Measurements from ENCODE around the gene PRR9.
A peak's percentile ranks its signal among the peaks of the same experiment; 100 is the strongest.
"Not testable (repeated sequence)": the region's sequence is repeated elsewhere in the genome, so short reads cannot be mapped to it uniquely, and the experiment has no call there.

PRR9 gene

DNA sequence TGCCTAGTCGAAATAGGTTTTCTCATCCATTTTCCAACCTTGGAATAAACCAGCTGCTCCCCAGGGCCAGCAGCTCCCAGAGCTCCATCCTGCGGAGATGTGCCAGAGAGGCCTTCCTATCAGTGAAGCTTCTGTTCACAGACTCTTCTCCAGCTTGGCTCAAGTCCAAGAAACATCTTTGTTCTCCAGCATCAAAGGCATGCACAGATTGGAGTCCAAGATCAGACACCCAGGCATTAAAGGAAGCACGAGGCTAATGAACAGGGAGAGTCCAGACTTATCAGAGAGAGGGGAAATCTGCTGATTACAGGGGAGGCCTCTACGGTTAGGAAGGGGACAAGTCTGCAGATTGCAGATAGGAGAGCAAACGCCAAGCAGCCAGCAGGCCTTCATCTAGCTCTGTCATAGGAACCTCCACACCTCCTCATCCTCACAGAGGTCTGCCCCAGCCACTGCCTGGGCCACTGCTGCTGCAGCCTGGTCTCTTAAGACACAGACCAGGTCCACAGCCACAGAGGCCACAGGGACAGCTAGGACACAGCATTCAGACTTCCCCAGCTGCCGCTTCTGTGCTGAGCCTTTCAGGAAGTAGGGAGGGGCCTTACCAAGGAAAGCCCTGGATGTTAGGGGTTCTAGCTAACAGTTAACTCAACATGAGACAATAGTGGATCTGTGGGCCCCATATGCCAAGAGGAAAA, 3.4 kb downstream of the PRR9 start (continued):
- TF ChIP-seq ZBTB17 (tag by site-specific recombination; IDR thresholded peaks at IDR 0.05) (0 out of 2 replicates have a peak, but pooled peaks have one; percentile 40), ZNF707 (tag by site-specific recombination; IDR thresholded peaks at IDR 0.05) (no peak)
- TF ChIP-seq, protein P1, sequence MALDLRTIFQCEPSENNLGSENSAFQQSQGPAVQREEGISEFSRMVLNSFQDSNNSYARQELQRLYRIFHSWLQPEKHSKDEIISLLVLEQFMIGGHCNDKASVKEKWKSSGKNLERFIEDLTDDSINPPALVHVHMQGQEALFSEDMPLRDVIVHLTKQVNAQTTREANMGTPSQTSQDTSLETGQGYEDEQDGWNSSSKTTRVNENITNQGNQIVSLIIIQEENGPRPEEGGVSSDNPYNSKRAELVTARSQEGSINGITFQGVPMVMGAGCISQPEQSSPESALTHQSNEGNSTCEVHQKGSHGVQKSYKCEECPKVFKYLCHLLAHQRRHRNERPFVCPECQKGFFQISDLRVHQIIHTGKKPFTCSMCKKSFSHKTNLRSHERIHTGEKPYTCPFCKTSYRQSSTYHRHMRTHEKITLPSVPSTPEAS (tag by site-specific recombination; IDR thresholded peaks at IDR 0.05), result no peak

DNA sequence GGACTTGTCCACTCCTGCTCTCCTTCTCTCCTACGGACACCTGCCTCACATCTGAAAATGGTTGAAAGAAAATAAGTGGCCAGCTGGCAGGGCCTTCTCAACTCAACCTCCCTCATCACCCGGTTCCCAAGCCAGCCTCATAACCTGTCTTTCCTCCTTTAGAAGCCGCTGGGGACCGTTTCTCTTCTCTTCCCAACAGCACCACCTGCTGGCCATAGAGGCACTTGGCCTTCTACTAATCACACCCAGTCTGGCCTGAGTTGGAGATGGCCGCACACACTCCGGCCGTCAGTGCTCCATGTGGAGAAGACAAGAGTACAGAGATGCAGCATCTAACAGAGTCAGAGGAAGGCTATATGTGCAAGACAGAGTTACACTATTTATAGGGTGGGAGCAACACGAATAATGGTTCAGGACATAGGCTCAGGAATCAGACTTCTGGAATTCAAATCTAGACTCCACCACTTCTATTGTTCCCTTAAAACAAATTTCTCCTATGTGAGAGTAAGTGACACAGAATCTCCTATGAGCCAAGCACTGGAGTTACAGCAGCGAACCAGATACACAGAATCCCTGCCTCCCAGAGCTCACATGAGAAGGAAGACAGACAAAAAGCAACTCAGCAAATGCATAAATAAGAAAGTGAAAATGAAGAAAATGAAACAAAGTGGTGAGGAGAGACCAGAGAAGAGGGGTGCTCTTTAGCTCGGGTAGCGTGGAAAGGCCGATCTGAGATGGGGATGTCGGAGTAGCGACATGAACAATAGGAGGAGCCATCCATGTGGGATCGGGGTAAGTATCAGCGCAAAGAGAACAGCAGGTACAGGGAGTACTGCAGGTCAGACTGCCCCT, 5.9 kb downstream of the PRR9 start:
- CTCF ChIA-PET, result interaction anchor here (0.6 to 2.6 kb wide), 13 partner anchors 10 to 353 kb away, joined by 3 to 7 read pairs (median 4); no protein-coding TSS in a partner anchor
- H3K4me3 ChIP-seq (ENCODE audit: low read depth, low read length); H3K27ac ChIP-seq (ENCODE audit: extremely low read depth, low read depth, low read length); H3K9me3 ChIP-seq (ENCODE audit: control insufficient read depth, insufficient read depth, low read depth, low read length); H3K4me1 ChIP-seq (ENCODE audit: control insufficient read depth, insufficient read depth, low read length); POLR2A ChIA-PET; H3K36me3 ChIP-seq (ENCODE audit: control insufficient read depth in 2 of 2, insufficient read depth in 1 of 2, low read length in 2 of 2): not testable (repeated sequence)
- TF ChIP-seq ZNF654 (tag by site-specific recombination; IDR thresholded peaks at IDR 0.05; ENCODE audit: low read depth) (peak; percentile 76), GLIS1 (tag by site-specific recombination; IDR thresholded peaks at IDR 0.05) (peak; percentile 78)
- TF ChIP-seq, protein P2, sequence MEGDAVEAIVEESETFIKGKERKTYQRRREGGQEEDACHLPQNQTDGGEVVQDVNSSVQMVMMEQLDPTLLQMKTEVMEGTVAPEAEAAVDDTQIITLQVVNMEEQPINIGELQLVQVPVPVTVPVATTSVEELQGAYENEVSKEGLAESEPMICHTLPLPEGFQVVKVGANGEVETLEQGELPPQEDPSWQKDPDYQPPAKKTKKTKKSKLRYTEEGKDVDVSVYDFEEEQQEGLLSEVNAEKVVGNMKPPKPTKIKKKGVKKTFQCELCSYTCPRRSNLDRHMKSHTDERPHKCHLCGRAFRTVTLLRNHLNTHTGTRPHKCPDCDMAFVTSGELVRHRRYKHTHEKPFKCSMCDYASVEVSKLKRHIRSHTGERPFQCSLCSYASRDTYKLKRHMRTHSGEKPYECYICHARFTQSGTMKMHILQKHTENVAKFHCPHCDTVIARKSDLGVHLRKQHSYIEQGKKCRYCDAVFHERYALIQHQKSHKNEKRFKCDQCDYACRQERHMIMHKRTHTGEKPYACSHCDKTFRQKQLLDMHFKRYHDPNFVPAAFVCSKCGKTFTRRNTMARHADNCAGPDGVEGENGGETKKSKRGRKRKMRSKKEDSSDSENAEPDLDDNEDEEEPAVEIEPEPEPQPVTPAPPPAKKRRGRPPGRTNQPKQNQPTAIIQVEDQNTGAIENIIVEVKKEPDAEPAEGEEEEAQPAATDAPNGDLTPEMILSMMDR (tag by site-specific recombination; IDR thresholded peaks at IDR 0.05), result peak; percentile 66

DNA sequence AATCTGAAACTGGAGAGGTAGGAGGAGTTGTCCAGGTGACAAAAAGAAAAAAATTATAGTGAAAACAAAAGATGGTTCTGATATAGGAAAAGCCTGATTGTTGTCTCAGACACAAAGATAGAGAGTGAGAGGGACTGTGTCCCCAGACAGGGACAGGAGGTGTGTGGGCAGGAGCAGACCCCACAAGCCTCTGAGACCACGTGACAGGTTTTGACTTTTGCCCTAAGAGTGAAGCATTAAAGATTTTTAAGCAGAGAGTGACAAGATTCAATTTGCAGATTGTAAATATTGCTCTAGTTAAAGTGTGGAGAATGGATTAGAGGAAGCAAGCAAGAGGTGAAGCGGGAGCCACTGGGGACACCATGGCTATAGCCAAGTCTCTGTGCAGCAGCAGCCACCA, 10.4 kb downstream of the PRR9 start:
- no peaks in the 10 kb centered on the region for H3K4me1 ChIP-seq (ENCODE audit: control insufficient read depth, insufficient read depth, low read length)
- no peaks in the 10 kb centered on the region for H3K9me3 ChIP-seq (ENCODE audit: control insufficient read depth, insufficient read depth, low read depth, low read length)
- no peak overlapping the region for H3K27ac ChIP-seq (ENCODE audit: extremely low read depth, low read depth, low read length)
- H3K36me3 ChIP-seq (ENCODE audit: control insufficient read depth in 2 of 2, insufficient read depth in 1 of 2, low read length in 2 of 2), result no peaks in the 10 kb centered on the region
- ChIA-PET POLR2A (no interaction called here), CTCF (interaction anchor here (0.7 to 3.7 kb wide), 8 partner anchors 8 to 356 kb away, joined by 3 to 24 read pairs (median 4); no protein-coding TSS in a partner anchor)
- no peak overlapping the region for H3K4me3 ChIP-seq (ENCODE audit: low read depth, low read length)
- TF ChIP-seq ZNF701 (tag by site-specific recombination; IDR thresholded peaks at IDR 0.05), result no peak
- TF ChIP-seq, protein P3, sequence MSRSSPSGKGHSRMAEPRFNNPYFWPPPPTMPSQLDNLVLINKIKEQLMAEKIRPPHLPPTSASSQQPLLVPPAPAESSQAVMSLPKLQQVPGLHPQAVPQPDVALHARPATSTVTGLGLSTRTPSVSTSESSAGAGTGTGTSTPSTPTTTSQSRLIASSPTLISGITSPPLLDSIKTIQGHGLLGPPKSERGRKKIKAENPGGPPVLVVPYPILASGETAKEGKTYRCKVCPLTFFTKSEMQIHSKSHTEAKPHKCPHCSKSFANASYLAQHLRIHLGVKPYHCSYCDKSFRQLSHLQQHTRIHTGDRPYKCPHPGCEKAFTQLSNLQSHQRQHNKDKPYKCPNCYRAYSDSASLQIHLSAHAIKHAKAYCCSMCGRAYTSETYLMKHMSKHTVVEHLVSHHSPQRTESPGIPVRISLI (tag by site-specific recombination; IDR thresholded peaks at IDR 0.05), result no peak
- TF ChIP-seq, protein P4, sequence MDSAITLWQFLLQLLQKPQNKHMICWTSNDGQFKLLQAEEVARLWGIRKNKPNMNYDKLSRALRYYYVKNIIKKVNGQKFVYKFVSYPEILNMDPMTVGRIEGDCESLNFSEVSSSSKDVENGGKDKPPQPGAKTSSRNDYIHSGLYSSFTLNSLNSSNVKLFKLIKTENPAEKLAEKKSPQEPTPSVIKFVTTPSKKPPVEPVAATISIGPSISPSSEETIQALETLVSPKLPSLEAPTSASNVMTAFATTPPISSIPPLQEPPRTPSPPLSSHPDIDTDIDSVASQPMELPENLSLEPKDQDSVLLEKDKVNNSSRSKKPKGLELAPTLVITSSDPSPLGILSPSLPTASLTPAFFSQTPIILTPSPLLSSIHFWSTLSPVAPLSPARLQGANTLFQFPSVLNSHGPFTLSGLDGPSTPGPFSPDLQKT (IDR thresholded peaks at IDR 0.05; ENCODE audit: borderline replicate concordance, low read depth, low read length), result no peak
- no peak for TF ChIP-seq HOXA7 (CRISPR knock-in tag; IDR thresholded peaks at IDR 0.05; ENCODE audit: borderline replicate concordance)
- TF ChIP-seq, protein P5, sequence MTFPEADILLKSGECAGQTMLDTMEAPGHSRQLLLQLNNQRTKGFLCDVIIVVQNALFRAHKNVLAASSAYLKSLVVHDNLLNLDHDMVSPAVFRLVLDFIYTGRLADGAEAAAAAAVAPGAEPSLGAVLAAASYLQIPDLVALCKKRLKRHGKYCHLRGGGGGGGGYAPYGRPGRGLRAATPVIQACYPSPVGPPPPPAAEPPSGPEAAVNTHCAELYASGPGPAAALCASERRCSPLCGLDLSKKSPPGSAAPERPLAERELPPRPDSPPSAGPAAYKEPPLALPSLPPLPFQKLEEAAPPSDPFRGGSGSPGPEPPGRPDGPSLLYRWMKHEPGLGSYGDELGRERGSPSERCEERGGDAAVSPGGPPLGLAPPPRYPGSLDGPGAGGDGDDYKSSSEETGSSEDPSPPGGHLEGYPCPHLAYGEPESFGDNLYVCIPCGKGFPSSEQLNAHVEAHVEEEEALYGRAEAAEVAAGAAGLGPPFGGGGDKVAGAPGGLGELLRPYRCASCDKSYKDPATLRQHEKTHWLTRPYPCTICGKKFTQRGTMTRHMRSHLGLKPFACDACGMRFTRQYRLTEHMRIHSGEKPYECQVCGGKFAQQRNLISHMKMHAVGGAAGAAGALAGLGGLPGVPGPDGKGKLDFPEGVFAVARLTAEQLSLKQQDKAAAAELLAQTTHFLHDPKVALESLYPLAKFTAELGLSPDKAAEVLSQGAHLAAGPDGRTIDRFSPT (tag by site-specific recombination; IDR thresholded peaks at IDR 0.05), result no peak
- no peak for TF ChIP-seq ZNF121 (tag by site-specific recombination; IDR thresholded peaks at IDR 0.05)
- TF ChIP-seq KLF1 (tag by site-specific recombination; IDR thresholded peaks at IDR 0.05), result no peak
- TF ChIP-seq, protein P6, sequence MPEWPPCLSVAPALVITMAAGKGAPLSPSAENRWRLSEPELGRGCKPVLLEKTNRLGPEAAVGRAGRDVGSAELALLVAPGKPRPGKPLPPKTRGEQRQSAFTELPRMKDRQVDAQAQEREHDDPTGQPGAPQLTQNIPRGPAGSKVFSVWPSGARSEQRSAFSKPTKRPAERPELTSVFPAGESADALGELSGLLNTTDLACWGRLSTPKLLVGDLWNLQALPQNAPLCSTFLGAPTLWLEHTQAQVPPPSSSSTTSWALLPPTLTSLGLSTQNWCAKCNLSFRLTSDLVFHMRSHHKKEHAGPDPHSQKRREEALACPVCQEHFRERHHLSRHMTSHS (tag by site-specific recombination; IDR thresholded peaks at IDR 0.05), result no peak
- TF ChIP-seq ZNF416 (tag by site-specific recombination; IDR thresholded peaks at IDR 0.05), result no peak

All from HEK293 (cell line).